NT2/D1 (cell line): ENCODE data around the gene ALOX12.

Source experiments
- SUZ12 ChIP-seq: IDR thresholded peaks from 2 replicates; pipeline ENCODE4 v1.6.1; 2011; ENCODE audit not compliant: insufficient read length, insufficient read depth; ENCODE audit errors: extremely low read depth
- YY1 ChIP-seq: IDR thresholded peaks from 2 replicates; pipeline ENCODE4 v1.6.1; 2011; ENCODE audit not compliant: insufficient read length, insufficient read depth
- ZNF274 ChIP-seq: IDR thresholded peaks from 2 replicates; pipeline ENCODE4 v1.6.1; 2011; ENCODE audit warnings: mild to moderate bottlenecking, low read depth, low read length

DNA sequence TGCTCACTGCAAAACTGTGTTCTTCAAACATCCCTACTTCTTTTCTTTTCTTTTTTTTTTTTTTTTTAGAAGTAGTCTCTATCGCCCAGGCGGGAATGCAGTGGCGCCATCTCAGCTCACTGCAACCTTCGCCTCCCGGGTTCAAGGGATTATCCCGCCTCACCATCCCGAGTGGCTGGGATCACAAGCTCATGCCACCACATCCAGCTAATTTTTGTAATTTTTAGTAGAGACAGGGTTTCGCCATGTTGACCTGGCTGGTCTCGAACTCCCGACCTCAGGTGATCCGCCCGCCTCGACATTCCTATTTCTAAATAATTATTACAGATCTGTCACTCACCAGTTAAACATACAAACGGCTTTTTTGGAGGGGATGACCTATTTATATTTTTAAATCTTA lies 15.6 kb downstream of the ALOX12 start:
- no peak for TF ChIP-seq ZNF274
- TF ChIP-seq YY1, result no peak
- TF ChIP-seq SUZ12, result no peak
